ENCODE results near the gene STC2.

Gene STC2

DNA sequence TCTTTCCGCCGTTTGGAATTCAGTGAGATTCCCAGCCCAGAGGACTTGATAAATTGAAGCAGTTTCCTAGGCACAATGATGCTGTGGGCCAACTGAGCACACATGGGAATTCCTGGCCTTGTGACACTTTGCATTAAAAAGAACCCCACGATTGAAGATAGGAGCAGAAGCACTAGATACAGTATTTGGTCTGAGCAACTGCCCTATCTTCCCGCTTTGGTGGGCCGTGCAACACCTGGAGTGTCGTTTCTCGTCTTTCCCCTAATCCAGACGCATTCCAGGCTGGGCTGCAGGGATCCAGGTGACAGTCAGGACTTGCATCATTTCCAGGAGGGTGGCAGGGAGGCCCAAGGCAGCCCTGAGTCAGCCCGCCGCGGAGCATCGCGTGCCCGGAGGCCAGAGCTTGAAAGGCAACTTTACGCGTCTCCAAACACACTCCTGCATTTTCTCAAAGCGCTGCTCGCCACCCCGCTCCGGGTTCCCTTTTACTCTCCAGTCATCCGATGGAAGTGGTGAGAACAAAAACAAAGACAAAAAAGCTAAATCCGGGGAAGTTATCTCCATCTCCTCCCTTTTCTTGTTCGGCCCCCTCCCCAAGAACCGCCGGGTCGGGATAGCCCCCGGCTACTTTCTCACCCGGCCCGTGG lies 753 bp upstream of the STC2 start:
- no peak for DNase-seq

- DNase-seq: no peak
Measured at GRCh38 chr5:173327084-173327947, 898 bp downstream of the STC2 start.

DNA sequence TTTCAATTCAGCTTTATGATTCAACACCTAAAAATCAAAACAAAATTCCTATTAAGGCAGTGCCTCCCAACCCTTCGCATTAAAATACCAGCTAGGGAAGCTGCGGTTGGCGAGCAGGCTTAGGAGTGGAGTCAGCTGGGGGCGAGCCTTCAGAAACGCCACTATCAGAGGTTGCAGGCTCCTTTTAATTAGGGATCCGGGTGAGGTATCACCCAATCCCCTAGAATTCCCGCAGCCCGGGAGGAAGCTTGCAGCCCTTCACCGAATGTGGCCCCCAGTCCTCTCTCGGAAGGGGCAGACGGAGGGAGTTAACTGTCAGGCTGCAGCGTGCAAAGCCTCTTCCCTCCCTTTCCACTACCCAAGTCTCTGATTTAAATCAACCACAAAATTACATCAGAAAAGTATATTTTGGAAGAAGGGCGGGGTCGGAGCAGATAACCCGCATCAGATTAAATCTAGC lies 1.7 kb downstream of the STC2 start:
- no peak for DNase-seq

DNA sequence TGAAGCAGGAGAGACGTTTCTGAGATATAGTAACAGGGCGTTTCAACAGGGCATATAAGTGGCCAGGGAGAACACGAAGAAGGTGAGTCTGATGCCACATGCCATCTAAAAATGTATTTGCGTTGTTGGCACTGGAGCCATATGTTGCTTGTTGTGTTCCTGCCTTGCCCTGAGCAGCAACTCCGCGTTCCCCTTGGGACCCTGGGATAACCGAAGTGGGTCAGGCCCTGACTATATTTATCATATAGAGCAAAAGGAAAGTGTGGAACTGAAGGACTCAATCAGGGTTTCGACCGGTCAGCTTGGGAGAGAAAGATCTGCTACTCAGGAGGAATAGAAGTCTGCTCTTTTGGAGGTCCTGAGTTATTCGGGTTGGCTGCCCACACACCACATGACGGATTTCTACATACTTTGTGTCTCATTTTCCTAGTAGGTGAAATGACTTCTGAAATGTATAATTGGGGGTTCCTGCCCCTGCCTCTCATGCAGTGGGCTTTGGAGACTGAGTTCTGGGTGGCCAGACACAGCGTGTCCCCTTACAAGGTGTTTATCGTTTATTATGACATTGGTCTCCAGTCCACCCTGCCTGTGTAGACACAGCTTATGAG lies 3.0 kb downstream of the STC2 start:
- no peak for DNase-seq

DNA sequence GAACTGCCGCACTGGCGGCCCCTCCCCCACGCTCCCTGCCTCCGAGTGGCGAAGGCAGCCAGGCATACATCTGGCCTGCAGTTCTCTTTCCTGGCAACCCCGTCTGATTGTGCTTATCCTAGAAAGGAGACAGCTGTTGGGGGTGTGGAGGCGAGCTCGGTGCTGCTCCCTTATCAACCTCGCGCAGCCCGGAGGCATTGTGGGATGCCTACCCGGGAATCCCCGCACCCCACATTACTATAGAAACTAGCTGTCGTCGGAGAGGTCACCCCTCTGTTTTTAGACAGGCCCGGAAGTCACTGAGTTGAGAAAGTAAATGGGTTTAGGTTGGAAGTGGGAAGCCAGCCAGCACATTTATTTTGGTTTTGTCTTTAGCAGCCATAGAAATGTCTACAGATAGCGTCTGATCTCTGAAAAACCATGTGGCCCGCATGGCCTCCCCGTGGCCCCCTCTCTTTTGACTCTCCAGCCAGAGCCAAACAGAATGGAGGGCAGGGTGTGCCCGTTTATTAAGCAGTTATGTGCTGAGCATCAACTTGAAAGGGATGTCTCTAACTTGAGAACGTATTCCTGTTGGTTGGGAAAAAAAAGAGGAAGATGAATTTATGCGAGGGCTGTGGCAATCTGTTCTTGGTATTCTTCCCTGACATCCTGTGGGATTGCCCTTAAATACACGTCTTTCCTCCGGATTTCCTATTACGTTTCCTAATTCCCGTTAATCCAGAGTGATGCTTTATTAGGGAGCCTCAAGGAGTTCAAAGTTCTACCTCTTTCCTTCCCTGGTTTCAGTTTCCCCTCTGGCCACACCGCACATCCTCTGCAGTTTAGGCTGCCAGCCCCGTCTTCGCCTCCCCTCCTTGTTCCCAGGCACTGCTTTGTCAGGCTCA lies 3.9 kb downstream of the STC2 start:
- DNase-seq: peak; percentile 21

DNA sequence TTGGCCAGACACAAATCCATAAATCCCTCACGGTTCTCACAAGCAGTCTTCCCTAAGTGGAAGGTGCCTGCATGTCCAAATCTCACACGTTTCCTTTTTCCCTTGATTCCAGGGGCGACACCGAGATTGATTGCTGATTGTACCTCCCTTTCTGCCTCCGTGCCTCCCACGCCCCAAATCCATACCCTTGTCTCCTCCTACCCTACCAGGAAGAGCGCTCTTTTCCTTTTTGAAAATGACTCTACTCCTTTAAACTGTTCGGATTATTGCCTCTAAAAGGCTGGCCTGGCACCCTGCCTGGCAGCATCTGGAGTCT lies 4.5 kb downstream of the STC2 start:
- no peak for DNase-seq

GRCh38 chr5:173323106-173323798 lies 5.0 kb downstream of the STC2 start:
- DNase-seq: no peak

GRCh38 chr5:173321886-173322285 lies 6.3 kb downstream of the STC2 start:
- DNase-seq: no peak

DNA sequence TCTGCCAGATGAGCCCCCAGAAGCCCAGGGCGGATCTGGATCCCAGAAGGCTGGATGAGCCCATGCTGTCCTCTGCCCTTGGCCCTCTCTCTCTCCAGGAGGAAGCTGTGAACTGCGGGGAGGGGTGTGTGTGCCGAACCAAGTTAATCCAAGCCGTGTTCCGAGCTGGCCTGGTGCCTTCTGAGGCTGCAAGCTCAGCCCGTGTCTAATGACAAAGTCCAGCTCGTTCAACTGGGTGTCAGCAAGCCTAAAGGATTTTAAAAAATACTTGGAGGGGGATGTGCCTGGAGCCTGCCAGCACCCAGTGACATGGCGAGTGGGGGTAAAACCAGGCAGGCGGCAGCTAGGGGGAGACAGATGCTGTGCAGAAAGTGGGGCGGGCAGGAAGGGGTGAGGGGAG lies 8.0 kb downstream of the STC2 start:
- no peak for DNase-seq

- DNase-seq: no peak
Measured at GRCh38 chr5:173319646-173320045, 8.6 kb downstream of the STC2 start.

GRCh38 chr5:173318881-173319620 lies 9.2 kb downstream of the STC2 start:
- DNase-seq: no peak

DNA sequence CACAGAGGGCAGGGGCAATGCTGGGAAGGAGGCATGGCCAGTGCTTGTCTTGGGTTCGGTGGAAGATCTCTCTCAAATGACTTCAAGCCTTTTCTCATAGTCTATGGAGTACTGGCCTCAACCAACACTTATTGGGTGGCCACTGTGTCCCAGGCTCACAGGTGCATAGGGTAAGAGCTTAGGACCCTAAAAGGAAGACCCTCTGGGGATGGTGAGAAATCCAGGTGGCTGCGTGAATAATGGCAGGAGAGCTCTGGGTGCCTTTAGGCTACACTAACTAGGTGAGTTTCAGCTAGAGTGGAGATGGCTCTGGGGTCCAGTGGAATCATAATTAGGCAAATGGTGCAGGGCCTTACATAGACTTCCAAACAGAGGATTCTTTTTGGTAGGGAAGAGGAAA lies 9.9 kb downstream of the STC2 start:
- no peak for DNase-seq

DNA sequence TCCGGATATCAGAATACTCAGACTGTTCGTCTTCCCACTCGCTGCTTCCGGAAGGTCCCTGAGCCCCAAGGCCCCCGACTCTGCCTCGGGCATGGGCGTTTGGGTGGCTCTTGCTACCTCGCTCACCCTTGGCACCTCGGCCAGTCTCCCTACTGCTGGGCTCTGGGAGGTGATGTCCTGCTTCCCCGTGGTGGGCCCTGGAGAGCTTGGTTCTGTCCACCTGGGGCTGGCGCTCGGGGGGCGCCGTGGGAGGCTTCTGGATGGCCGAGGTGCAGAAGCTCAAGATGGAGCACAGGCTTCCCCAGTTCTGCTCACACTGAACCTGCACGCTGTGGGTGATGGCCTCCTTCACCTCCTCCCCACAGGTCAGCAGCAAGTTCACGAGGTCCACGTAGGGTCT lies 10.4 kb downstream of the STC2 start:
- DNase-seq: no peak

DNA sequence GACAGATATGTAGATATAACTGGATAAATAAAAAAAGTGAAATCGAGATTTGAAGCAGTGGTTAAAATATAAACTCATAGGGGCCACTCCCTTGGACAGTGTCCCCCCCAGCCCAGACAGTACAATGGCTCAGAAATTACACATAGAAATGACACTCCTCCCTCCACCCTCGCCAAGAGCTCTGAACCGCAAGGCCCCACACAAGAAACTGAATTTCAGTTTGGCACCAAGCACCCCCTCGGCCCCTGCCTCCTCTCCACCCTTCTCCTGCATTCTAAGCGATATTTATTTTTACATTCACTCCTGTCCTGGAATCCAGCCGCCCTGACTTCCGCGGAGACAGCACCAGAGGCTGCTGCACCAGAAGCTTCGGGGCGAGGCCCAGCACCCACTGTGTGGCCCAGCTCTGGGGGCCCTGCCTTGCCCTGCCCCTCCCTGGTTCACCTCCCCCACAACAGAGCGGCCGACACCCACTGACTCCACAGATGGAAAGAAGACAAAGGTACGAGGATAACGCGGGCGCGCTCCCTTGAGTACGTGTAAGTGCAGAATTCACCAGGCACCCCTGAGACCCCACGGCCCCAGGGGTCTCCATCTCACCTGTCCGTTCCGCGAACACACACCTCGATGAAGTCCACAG lies 11.0 kb downstream of the STC2 start:
- DNase-seq: no peak

GRCh38 chr5:173316339-173317020 lies 11.7 kb downstream of the STC2 start:
- no peak for DNase-seq

DNA sequence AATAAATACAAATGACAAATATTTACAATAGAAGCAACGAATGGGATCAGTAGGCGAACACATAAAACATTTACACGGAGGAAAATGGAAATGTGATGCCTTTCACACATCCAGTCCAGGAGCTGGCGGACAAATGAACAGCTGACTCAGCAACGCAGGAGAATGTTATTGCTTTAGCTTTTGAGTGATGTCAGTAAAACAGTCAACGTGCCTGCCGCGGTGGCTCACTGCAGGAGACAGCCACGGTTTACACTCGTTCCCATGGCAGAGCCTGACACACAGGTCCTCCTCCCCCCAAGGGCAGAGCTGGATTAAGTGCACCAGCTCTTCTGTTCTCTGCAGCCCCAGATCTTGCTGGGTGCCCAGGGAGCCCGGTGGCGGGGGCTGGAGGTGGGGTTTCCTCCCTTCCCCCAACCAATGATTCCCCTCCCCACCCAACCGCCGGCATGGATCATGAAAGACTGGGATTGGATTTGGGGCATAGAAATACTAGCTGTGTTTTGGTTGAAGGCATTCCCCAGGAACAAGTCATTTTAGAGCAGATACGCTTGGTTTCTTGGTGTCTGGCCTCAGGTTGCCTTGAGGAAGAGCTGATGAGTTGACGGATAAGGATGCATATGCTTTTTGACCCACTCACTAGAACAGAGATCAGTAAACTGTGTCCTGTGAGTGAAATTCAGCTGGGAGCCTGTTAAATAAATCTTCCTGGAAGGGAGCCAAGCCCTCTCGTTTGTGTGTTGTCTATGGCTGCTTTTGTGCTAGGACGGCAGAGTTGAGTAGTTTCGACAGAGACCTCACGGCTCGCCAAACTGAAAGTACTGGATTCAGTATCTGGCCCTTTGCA lies 12.5 kb downstream of the STC2 start:
- DNase-seq: peak; percentile 24

DNA sequence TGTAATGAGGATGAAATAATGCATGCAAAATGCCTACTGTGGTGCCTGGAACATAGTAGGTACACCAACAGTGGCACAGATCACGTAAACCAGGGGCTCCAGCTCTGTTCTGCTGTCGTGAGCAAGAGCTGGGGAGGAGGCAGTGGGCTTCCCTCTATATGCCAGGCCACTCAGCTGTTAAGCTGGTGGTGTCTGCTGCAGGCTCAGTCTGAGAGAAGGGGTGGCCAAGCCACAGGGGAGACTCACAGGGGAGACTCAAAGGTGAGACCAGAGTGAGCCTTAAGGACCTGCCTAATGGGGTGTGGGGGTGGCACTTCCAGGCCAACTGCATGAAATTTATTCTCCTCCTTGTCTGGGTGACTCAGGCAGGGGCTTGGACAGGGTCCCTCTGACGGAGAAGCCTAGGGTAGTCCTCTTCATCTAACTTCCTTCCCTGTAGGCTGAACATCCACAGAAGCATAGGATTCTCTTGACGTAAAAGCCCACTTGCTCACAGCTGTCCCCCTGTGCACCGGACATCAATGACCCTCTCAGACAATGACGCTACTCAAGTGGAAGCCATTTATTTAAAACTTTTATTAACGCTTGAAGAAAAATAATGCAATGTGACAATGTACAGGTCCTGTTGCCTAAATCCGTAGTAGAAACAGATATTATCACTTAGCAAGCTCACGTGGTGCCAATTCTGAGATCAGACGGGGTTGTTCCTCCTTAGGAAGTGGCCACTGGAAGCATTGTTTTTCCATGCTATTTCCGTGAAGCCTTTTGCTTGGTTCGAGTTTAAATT lies 13.9 kb downstream of the STC2 start:
- DNase-seq: no peak

GRCh38 chr5:173313351-173313801 lies 14.8 kb downstream of the STC2 start:
- DNase-seq: no peak

GRCh38 chr5:173312821-173313220 lies 15.4 kb downstream of the STC2 start:
- no peak for DNase-seq
